ENCODE results near the gene CRYBG1.

- no peak for TF ChIP-seq CTCF (conservative IDR thresholded peaks at IDR 0.05; ENCODE audit: low read depth, low read length)
- TF ChIP-seq MAZ (IDR thresholded peaks at IDR 0.05; ENCODE audit: borderline replicate concordance, low read depth, low read length): no peak
- no peak for TF ChIP-seq RAD21 (IDR thresholded peaks at IDR 0.05; ENCODE audit: low read length)
- no peak for TF ChIP-seq BHLHE40 (IDR thresholded peaks at IDR 0.05; ENCODE audit: low read depth, low read length)
Observed at GRCh38 chr6:106528521-106528920, 168.0 kb downstream of the CRYBG1 start.

All from IMR-90 (cell line).